PC-9 (cell line): ENCODE measurements around the gene DNAJC3.

Source experiments
- CTCF ChIP-seq: fragments of 200-600 bp; sonication (generic); conservative IDR thresholded peaks from 2 replicates; pipeline ENCODE4 v1.6.1; 2017; ENCODE audit warnings: mixed run types, antibody characterized with exemption, mild to moderate bottlenecking, moderate library complexity
- EZH2 ChIP-seq: fragments of 200-600 bp; sonication (generic); IDR thresholded peaks from 2 replicates; pipeline ENCODE4 v1.8.0; 2017; ENCODE audit warnings: antibody characterized with exemption, low read depth

GRCh38 chr13:95723438-95723837 is 46.5 kb downstream of the DNAJC3 start:
- TF ChIP-seq CTCF, result no peak
- no peak for TF ChIP-seq EZH2
